GM10248 (cell line): ENCODE results near the gene TBX3.

Source experiments
- CTCF ChIA-PET: fragments of 300-600 bp; sonication (Branson Sonifier 250); formaldehyde crosslinking; extraction: SDS; loops from one replicate; lab custom pipeline; 2021; ENCODE audit warnings: antibody characterized with exemption; lab: Yijun Ruan, JAX
- POLR2A ChIA-PET: fragments of 350-650 bp; sonication (Branson Sonifier 250); formaldehyde crosslinking; extraction: SDS; loops from one replicate; lab custom pipeline; 2020; ENCODE audit warnings: antibody characterized with exemption; lab: Yijun Ruan, JAX
- DNase-seq: peaks from one replicate; pipeline ENCODE4 v3.0.0; 2012; ENCODE audit errors: extremely low spot score
- TF ChIP-seq, protein P1 (sequence below): IDR thresholded peaks from 2 replicates; pipeline ENCODE4 v1.5.1; 2012; ENCODE audit warnings: mild to moderate bottlenecking, low read depth; ENCODE audit errors: extremely low read depth, missing control alignments, control extremely low read depth

The TBX3 gene

GRCh38 chr12:114648711-114649110 lies 35.3 kb downstream of the TBX3 start:
- TF ChIP-seq, protein P1, sequence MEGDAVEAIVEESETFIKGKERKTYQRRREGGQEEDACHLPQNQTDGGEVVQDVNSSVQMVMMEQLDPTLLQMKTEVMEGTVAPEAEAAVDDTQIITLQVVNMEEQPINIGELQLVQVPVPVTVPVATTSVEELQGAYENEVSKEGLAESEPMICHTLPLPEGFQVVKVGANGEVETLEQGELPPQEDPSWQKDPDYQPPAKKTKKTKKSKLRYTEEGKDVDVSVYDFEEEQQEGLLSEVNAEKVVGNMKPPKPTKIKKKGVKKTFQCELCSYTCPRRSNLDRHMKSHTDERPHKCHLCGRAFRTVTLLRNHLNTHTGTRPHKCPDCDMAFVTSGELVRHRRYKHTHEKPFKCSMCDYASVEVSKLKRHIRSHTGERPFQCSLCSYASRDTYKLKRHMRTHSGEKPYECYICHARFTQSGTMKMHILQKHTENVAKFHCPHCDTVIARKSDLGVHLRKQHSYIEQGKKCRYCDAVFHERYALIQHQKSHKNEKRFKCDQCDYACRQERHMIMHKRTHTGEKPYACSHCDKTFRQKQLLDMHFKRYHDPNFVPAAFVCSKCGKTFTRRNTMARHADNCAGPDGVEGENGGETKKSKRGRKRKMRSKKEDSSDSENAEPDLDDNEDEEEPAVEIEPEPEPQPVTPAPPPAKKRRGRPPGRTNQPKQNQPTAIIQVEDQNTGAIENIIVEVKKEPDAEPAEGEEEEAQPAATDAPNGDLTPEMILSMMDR, result no peak
- DNase-seq, result no peak
- ChIA-PET POLR2A (no interaction called here), CTCF (no interaction called here)

DNA sequence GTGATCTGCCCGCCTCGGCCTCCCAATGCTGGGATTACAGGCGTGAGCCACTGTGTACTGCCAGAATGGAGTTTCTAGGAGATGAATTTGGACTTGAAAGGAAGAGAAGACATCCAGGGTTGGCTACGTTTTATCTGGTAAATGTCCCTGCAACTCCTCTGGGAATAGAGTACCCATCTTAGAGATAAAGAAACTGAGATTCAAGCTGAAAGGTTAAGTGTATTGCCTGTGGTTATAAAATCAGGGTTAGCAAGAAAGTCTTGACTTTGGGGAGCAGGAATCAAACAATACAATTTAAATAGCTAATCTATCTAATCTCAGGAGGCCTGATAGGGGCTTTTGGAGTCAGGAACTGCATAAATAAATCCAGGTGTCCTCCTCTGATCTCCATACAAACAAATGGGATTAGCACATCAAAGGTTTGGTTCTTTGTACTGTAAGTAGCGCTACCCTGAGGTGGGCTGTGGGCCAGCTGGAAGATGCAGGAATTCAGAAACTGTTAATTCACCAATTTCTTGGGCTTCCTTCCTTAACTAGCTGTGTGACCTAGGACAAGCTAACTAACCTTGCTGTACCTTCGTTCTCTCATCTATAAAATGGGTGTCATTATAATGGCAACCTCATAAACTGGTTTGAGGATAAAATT lies 45.1 kb downstream of the TBX3 start:
- POLR2A ChIA-PET, result no interaction called here
- CTCF ChIA-PET, result interaction anchor here (1.2 to 1.3 kb wide), 2 partner anchors 13 to 24 kb away, joined by 4 read pairs; no protein-coding TSS in a partner anchor
- no peak for DNase-seq

GRCh38 chr12:114636723-114637480 lies 47.1 kb downstream of the TBX3 start:
- TF ChIP-seq, protein P1, result no peak
- CTCF ChIA-PET, result interaction anchor here (0.9 to 1.0 kb wide), 2 partner anchors 10 to 12 kb away, joined by 3 to 4 read pairs; no protein-coding TSS in a partner anchor
- POLR2A ChIA-PET, result no interaction called here

More for the DNA sequence above, 45.1 kb downstream of the TBX3 start:
- TF ChIP-seq, protein P1, result no peak

GRCh38 chr12:114631242-114631641 lies 52.7 kb downstream of the TBX3 start:
- ChIA-PET CTCF (interaction anchor here (1.0 kb wide), 1 partner anchor 1286 kb away, joined by 3 read pairs; no protein-coding TSS in a partner anchor), POLR2A (no interaction called here)
- TF ChIP-seq, protein P1, result no peak
- no peak for DNase-seq

More at GRCh38 chr12:114636723-114637480, 47.1 kb downstream of the TBX3 start:
- DNase-seq, result no peak

- ChIA-PET CTCF (no interaction called here), POLR2A (no interaction called here)
These were observed 55.8 kb downstream of the TBX3 start for GRCh38 chr12:114628199-114628598.

DNA sequence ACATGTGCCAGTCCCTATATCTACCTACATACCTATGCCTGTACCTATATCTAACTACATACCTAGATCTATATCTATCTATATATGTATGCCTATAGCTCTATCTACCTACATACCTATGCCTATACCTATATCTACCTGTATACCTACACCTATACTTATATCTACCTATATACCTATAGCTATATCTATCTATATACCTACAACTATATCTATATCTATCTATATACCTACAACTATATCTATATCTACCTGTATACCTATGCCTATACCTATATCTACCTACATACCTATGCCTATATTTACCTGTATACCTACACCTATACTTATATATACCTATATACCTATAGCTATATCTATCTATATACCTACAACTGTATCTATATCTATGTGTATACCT lies 56.6 kb downstream of the TBX3 start:
- TF ChIP-seq, protein P1, result no peak
- DNase-seq, result no peak
- ChIA-PET CTCF (interaction anchor here (0.9 to 3.9 kb wide), 5 partner anchors 9 to 1290 kb away, joined by 3 to 32 read pairs (median 4); no protein-coding TSS in a partner anchor), POLR2A (no interaction called here)

More at GRCh38 chr12:114628199-114628598, 55.8 kb downstream of the TBX3 start:
- TF ChIP-seq, protein P1, result no peak
- DNase-seq, result no peak
